Tibial artery (tissue), 4 donors: ENCODE data around the gene PAXX.

ENCODE experiments used
- DNase-seq, 2 donors: peaks; one replicate each; pipeline ENCODE4 v3.0.0-alpha.2; 2019
- H3K27ac ChIP-seq, 2 donors: fragments of 200-600 bp; sonication (generic) in 1 of 2; 1 replicate in 1 of 2; 2 replicates in 1 of 2; pipeline ENCODE4 v1.5.1; 2018 to 2019; ENCODE audit warnings: mild to moderate bottlenecking in 1 of 2
- H3K27me3 ChIP-seq, 2 donors: fragments of 200-600 bp; sonication (generic) in 1 of 2; one replicate each; pipeline versions ENCODE4 v1.5.1 to v1.6.0; 2016 to 2019
- H3K36me3 ChIP-seq, 3 donors: fragments of 200-600 bp; sonication (generic) in 2 of 3; one replicate each; pipeline ENCODE4 v1.5.1; 2016 to 2019; ENCODE audit warnings: mild to moderate bottlenecking in 2 of 3
- H3K4me1 ChIP-seq, 4 donors: fragments of 200-600 bp; sonication (generic) in 2 of 4; 1 replicate in 3 of 4; 2 replicates in 1 of 4; pipeline ENCODE4 v1.5.1; 2016 to 2019
- H3K4me3 ChIP-seq, 2 donors: fragments of 200-600 bp; sonication (generic) in 1 of 2; 1 replicate in 1 of 2; 2 replicates in 1 of 2; pipeline ENCODE4 v1.5.1; 2018 to 2019; ENCODE audit warnings: mild to moderate bottlenecking in 2 of 2
- H3K9me3 ChIP-seq, 3 donors: fragments of 200-600 bp; sonication (generic) in 1 of 3; one replicate each; pipeline ENCODE4 v1.5.1; 2016 to 2019
- CTCF ChIP-seq, 2 experiments: fragments of 200-600 bp in 1 of 2; fragments of 450-650 bp in 1 of 2; IDR thresholded peaks; one replicate each; pipeline ENCODE4 v1.5.1; 2017 to 2019; ENCODE audit warnings: antibody characterized with exemption in 2 of 2, mild to moderate bottlenecking in 1 of 2, moderate library complexity in 1 of 2
- intact Hi-C: fragments of 100-400 bp; cut with DNase I; formaldehyde crosslinking; loops from one replicate; pipeline ENCODE4 v1.15.0; 2023; ENCODE audit warnings: low total_unique reads

Gene PAXX

GRCh38 chr9:137013571-137013940, 21.3 kb downstream of the PAXX start:
- intact Hi-C loops = no loop called here
- no peak for TF ChIP-seq CTCF (IDR thresholded peaks at IDR 0.05)
- H3K36me3 ChIP-seq = peaks cover 31 to 97% (median 89%) of the 10 kb centered on the region in 3 donors

GRCh38 chr9:137014166-137014565, 21.9 kb downstream of the PAXX start:
- DNase-seq = no peak
- intact Hi-C loops = no loop called here
- Histone ChIP-seq H3K9me3 (no peaks in the 10 kb centered on the region), H3K27ac (no peak overlapping the region), H3K4me1 (no peaks in the 10 kb centered on the region), H3K27me3 (no peaks in the 10 kb centered on the region), H3K36me3 (peaks cover 31 to 97% (median 85%) of the 10 kb centered on the region in 3 donors), H3K4me3 (no peak overlapping the region)
- no peak for TF ChIP-seq CTCF (IDR thresholded peaks at IDR 0.05)

More at GRCh38 chr9:137013571-137013940, 21.3 kb downstream of the PAXX start:
- no peak for DNase-seq
- Histone ChIP-seq H3K4me1 (no peaks in the 10 kb centered on the region), H3K9me3 (no peaks in the 10 kb centered on the region), H3K27me3 (no peaks in the 10 kb centered on the region), H3K4me3 (no peak overlapping the region), H3K27ac (no peak overlapping the region)

GRCh38 chr9:137014776-137015539, 22.7 kb downstream of the PAXX start:
- Histone ChIP-seq H3K36me3 (peaks cover 31 to 93% (median 77%) of the 10 kb centered on the region in 3 donors), H3K27ac (no peak overlapping the region), H3K9me3 (no peaks in the 10 kb centered on the region), H3K4me1 (no peaks in the 10 kb centered on the region), H3K27me3 (no peaks in the 10 kb centered on the region), H3K4me3 (no peak overlapping the region)
- intact Hi-C loops = no loop called here
- TF ChIP-seq CTCF (IDR thresholded peaks at IDR 0.05) = no peak
- no peak for DNase-seq

GRCh38 chr9:137015540-137015930, 23.3 kb downstream of the PAXX start:
- TF ChIP-seq CTCF (IDR thresholded peaks at IDR 0.05) = no peak
- Histone ChIP-seq H3K27ac (no peak overlapping the region), H3K4me3 (no peak overlapping the region), H3K9me3 (no peaks in the 10 kb centered on the region), H3K36me3 (peaks cover 31 to 93% (median 74%) of the 10 kb centered on the region in 3 donors), H3K4me1 (no peaks in the 10 kb centered on the region), H3K27me3 (no peaks in the 10 kb centered on the region)
- intact Hi-C loops = no loop called here
- DNase-seq = no peak

- H3K4me1 ChIP-seq = no peaks in the 10 kb centered on the region
- no peaks in the 10 kb centered on the region for H3K27me3 ChIP-seq
- DNase-seq = no peak
- TF ChIP-seq CTCF (IDR thresholded peaks at IDR 0.05) = no peak
- no peak overlapping the region for H3K4me3 ChIP-seq
- no peak overlapping the region for H3K27ac ChIP-seq
- H3K9me3 ChIP-seq = no peaks in the 10 kb centered on the region
- H3K36me3 ChIP-seq = peaks cover 31 to 93% (median 72%) of the 10 kb centered on the region in 3 donors
- intact Hi-C loops = no loop called here
Observed at GRCh38 chr9:137015976-137016375, 23.8 kb downstream of the PAXX start.
